HG03175 (cell line): ENCODE results near the gene CLCA1.

ENCODE experiments used
- ATAC-seq: cut with Tn5 transposase; IDR thresholded peaks from one replicate; pipeline ENCODE4 v1.9.1; 2021; ENCODE audit warnings: mild to moderate bottlenecking, moderate library complexity; ENCODE audit not compliant: unreplicated experiment

Gene CLCA1

DNA sequence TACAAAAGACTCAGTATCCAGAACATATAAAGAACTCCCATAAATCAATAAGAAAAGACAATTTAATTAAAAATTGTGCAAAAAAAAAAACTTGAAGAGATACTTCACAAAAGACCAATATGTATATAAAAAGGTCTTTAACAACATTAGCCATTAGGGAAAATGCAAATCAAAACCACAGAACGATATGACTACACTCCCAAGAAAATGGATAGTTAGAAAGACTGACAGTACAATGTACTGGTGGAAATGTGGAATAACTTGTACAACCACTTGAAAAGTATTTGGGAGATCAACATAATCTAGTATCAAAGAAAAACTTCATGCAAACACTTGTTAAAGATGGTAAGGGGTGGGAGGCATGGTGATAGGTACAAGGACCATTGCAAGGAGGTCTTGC, 3.9 kb upstream of the CLCA1 start:
- no peak for ATAC-seq

DNA sequence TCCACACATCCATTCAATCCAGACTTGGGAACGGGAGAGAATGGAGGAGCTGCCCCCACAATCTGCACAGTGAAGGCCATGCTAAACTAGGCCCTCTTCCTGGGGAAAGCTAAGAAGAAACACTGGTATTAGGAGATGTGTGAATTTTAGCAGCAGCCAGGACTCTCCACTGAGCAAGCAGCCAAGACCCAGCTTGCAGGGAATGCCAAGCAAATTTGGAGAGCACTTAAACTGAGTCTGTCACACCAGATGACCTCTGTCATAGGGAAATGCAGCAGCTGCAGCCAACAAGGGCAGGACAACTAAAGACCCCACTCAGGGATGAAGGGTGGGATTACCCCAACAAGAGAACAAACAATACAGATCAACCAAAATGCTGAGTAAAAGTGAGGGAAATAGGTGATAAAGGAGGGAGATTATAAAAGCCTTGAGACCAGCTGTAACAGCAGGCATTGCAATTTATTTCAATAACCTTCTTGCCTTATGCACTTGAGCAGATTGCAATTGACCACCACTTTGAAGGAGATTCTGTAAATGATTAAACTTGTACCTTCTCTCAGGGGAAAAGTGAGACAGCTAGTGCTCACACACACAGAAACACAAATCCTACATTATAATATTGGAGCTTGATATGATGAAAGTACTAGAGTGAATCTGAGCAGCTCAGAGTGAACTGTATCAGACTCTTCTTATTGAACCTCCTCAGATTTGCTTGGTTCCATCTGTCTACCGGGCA, 2.5 kb upstream of the CLCA1 start:
- no peak for ATAC-seq

DNA sequence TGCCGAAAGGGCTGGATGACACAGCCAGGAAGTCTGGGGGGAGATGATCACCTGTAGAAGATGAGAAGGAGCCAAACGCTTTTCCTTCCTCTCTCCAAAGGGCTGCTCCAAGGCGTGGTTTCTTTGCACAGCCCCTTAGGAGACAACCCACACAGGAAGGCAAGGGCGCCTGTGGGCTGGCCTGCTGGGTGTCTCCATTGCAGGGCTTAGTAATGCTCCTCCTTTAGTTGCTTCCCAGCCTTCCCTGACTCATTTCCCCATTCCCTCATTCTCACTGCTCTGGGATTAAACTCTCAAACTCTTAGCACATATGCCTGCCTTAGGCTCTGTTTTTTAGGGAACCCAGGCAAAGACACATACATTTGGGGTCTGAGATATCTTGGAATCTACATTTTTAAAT, 1.7 kb upstream of the CLCA1 start:
- no peak for ATAC-seq

DNA sequence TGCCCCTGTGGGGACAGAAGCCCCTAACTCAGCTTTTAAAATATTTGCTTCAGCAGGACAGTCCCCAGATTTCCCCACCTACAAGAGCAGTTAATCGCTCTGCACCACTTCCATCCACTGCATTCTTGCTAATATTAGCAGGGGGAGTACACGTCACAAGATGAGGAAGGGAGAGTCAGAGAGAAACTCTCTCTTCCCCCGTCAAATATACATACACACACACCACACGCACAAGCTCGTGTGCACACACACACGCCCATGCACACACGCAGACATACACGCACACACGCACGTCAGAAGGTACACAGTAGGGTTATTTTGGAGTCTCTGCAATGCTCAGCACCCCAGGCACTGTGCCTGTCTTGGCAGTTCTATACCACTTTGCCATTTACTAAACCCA, 2.1 kb downstream of the CLCA1 start:
- ATAC-seq, result no peak

DNA sequence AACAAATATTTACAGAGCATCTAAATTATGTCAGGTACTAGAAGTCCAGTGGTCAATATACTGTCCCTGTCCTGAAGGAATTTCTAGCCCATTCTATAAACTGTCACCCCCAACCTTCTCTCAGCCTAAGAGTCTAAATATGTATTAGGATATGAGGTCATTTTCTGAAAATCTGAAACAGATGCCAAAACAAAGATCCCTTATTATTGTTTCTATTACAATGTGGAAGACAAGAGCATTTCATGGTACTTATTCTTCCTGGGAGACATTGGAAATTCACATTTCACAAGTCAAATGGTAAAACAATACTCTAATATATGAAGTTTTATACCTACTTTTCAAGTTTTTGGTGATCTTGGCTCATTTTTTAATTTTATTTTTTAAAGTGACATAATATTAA, 2.6 kb downstream of the CLCA1 start:
- no peak for ATAC-seq

DNA sequence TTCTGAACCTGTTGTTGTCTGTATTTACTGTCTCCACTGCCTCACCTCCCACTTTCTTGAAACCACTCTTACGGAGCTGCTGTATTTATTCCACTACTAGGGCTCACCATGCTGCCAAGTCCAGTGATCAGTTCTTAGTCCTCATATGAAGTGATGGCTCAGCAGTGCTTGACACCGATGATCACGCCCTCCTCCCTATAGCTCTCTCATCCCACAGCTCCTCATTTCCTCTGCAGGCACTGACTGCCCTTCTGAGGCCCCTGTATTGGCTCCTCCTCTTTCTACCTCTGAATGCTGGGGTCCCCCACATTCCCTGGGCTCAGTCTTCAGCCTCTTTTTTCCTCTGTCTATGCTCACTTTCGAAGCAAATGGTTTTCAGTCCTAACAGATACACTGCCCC, 3.4 kb downstream of the CLCA1 start:
- no peak for ATAC-seq

DNA sequence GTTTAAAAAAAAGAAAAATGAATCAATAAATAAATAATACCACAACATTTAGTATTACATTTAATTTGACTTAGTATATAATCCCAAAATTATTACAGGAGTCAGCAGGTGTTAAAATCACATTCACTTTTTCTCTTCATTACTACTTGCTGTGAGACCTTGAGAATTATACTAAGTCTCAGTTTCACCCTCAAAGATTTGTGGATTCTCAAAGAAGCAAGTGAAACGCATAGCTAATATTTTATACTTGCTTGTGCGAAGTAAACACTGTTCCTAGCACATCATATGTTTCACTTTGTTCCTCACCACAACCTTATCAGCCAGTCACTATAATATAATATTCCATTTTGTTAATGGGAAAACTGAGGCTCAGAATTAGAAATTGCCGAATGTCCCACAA, 4.0 kb downstream of the CLCA1 start:
- no peak for ATAC-seq

DNA sequence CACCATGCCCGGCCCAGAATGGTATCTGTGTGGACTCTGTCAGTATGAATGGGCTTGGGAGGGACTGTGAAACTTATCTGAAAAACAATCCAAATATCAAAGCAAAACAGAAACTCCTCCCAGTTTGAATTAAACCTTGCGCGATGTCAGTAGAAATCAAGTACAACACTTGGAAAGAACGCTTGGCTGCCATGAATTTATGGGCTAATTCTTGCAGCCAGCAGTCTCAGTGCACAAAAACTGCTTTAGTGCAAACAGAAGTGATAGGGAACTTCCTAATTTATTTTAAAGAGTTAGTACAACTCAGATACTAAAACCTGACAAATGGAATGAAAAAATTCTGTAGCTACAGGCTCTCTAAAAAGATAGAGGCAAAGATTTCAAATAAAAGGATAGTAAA, 8.5 kb downstream of the CLCA1 start:
- no peak for ATAC-seq

DNA sequence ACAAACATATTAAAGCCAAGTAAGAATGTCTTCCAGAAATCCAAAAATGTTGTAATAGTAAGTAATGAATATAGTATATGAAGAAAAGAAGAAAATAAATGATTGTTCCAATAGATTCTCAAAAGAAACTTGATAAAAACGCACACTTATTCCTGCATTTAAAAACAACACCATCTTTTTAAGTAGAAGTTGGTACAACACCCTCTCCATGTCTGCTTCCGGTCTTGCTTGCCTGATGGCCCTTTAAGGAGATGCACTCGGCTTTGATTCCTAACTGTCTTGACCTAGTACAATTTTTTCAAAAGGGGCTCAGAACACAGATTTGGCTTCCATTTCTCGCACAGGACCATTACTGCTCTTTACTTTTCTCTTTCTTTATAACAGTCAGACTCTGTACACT, 9.0 kb downstream of the CLCA1 start:
- no peak for ATAC-seq

DNA sequence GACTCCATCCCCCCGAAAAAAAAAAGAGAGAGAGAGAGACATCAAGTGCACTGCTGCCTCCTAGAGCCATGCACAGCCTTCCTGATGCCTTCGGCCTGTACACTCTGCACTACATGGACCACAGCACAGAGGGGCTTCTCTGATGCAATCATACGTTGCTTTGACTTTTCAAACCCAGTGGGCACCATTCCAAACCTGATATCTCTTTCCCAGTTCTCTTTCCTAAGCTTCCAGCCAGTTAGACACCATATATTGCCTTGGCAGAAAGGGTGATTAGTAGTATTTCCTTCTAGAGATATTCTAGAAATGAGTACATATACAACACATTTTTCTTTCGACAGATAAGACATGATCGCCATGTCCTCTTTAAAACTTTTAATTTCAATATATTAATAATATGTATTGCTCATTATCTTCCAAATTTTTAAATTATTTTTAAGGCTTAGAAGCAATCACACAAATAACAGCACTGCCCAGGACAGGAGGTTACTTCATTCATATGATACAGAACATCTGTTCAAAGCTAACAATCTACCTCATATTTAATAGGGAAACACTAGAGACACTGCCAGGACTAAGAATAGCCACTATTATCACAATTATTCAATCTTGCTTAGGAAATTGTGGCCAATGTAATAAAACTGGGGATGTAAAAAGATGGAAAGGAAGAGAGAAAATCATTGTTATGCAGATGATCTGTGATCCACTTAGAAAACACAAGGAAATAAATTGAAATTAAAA, 9.9 kb downstream of the CLCA1 start:
- ATAC-seq, result no peak

DNA sequence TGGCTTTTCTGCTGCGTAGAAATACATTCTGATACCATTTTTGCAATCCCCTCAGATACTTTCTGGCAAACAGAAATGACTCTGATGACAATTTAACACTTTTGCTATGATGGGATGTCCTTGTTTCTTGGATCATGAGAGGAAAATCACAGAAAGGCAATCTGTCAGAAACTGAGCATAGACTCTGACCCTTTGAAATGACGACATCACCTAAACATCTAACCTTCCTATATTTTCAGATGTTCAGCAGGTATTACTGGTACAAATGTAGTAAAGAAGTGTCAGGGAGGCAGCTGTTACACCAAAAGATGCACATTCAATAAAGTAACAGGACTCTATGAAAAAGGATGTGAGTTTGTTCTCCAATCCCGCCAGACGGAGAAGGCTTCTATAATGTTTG, 13.2 kb downstream of the CLCA1 start:
- no peak for ATAC-seq

DNA sequence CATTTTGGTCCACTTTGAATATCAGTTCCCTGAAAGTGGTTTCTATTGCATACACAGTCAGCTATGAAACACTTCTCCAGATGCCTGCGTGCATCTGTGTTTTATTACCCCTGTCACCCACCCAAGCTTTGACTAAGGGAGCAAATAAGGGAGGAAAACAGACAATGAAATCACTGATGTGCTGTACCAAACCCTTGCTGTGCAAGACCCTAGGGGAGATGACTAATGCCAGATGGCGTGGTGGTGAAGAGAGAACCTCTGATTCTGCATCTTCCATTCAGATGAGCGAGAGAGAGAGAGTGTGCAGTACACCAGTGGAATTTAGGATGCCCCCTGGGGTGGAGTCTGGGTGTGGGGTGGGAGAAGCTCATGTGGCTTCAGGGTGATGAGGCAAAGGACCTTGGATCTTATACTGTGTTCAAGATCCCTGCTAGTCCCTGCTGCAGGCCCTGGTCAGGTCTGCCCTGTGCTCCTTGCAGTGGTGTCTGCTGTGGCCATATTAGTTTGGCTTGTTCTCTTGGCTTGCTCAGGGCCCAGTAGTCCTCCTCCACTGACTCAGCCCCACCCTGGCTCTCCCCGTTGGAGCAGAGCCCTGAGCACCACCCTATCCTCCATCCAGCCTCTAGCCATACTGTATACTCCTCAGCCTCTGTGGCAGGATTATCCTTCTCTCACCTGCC, 18.5 kb downstream of the CLCA1 start:
- ATAC-seq, result no peak

DNA sequence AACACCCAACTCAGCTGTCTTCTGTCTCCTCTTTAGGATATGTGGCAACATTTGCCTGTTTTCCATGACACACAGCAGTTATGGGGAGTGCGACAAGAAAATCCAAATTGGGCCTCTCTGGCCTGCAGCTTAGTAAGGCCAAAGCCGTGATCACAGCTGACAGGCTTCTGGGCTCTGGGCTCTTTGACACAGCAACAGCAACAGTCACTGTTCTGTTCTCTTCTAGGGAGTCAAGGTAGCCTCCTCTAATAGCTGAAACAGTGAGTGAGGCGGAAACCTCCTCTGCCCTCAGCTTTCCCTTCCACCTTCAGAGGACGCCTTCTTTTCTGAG, 19.0 kb downstream of the CLCA1 start:
- no peak for ATAC-seq

DNA sequence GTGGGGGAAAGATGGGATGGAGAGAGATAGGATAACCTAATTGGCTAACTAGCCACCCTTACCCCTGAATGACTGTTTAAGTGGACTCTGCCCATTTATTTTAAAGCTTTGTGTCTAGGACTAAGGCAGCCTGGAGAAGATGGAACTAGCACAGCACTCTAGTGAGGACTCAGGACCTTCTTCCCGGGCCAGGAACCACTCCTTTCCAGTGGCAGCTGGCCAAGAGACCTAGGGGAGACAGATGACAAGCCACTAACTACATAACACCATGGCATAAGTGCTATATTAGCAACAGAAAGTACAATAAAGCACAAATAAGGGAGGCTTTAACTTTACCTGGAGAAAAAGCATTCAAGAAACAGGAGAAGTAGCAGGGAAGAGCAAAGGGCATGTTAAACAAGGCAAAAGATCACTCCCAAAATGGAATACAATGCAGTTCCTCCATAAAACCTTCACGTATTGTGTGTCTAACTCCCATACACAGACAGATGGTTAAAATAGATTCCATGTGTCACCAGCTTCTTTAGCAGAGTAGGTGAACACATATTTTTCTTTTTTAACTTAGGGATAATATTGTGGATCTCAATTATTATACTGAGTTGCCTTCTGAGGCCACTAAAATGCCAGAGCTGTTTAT, 20.6 kb downstream of the CLCA1 start:
- no peak for ATAC-seq

DNA sequence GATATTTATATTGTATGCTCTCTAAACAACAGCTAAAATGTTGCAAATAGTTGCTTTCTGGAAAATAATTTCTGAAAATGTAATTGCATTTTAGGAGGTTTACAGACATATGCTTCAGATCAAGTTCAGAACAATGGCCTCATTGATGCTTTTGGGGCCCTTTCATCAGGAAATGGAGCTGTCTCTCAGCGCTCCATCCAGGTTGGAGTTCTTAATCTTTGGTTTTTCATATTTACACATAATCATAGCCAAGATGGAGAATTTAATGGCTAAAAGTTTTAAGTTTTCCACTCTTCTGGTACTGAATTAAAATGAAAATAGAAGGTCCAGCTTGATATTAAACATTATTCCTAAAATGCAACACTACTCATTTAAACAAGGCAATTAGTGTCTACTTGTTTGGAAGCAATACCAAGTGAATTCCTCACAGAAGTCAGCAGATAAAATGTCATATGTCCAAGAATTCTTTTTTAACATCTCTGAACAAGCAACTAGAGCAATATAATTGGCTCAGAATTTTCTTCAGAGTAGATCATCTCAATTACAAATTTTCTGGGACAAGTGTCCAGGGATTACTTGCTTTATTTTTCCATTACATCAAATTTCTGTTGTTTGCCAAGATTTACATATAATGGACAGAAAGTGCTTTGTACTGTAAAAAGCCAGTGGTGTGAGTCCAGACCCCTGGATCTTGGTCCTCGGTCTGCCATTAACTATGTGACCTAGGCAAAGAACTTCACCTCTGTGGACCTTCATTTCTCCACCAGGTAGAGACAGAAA, 22.6 kb downstream of the CLCA1 start:
- no peak for ATAC-seq

DNA sequence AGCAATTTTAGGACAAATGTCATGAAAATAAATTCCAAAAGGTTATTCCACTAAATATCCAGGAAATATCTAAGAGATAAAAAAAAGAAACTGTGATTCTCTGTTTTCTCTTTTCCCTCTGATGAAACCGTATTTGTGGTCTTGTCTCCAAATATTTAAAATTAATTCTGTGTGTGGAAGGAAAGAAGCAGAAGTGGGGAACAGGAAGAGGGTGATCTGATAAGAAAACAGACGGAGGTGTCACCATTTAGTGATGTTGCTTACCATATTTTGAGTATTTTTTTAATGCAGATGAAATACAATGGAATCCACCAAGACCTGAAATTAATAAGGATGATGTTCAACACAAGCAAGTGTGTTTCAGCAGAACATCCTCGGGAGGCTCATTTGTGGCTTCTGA, 29.6 kb downstream of the CLCA1 start:
- ATAC-seq, result no peak

DNA sequence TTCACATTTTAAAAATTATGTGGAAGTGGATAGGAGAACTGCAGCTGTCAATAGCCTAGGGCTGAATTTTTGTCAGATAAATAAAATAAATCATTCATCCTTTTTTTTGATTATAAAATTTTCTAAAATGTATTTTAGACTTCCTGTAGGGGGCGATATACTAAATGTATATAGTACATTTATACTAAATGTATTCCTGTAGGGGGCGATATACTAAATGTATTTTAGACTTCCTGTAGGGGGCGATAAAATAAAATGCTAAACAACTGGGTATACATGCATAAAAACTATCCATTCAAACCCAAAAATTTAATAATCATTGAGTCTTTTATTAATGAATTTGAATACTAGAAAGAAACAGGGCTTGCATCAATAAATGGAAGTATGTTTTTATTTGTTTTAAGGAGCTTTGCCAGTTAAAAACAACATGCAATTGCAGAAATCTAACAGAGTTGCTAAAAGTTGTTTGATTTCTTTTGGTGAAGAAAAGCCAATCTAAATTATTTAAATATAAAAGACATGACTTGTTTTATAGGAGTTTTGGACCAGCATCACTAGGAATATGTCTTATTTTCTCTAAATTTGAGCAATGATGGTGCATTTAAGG, 31.4 kb downstream of the CLCA1 start:
- peak; percentile 57 for ATAC-seq

DNA sequence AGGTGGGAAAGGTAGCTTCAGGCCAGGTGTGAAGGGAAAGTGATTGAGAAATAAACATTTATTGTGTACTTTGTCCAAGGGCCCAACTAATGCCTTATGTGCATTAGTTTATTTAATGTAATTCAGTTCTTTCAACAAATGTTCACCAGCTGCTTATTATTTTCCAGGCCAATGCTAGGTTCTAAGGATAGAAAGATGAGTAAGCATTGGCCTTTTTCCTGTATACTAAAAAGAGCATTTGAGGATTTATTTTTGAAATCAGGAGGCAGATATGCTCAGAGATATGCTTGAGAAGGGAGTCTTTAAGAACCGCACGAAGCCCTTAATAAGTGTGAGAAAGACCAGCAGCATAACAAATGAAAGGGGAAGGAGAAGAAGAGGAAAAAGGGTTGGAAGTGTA, 32.0 kb downstream of the CLCA1 start:
- ATAC-seq, result no peak

DNA sequence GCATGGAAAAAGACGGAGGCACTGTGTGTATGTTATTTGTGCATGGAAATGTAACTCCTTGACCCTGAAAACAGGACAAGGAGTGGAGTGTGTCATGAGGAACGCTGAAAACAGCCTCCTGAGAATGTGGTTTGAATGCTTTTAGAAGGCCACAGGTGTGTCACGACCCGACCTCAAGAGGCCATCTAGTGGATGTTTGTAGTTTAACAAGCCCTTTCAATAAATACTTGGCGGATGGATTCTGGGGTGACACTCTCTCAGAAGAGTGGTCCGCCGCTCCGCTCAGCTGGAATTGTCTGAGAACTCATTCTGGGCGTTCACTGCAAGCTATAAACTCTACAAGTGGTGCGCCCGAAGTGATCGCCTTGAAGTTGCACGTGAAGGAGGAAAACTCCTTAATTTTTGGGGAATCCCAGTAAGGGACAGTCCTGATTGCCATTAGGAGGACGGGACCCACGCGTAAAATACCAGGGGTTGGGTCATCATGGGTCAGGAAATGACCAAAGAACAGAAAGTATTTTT, 33.5 kb downstream of the CLCA1 start:
- ATAC-seq, result peak; percentile 80

DNA sequence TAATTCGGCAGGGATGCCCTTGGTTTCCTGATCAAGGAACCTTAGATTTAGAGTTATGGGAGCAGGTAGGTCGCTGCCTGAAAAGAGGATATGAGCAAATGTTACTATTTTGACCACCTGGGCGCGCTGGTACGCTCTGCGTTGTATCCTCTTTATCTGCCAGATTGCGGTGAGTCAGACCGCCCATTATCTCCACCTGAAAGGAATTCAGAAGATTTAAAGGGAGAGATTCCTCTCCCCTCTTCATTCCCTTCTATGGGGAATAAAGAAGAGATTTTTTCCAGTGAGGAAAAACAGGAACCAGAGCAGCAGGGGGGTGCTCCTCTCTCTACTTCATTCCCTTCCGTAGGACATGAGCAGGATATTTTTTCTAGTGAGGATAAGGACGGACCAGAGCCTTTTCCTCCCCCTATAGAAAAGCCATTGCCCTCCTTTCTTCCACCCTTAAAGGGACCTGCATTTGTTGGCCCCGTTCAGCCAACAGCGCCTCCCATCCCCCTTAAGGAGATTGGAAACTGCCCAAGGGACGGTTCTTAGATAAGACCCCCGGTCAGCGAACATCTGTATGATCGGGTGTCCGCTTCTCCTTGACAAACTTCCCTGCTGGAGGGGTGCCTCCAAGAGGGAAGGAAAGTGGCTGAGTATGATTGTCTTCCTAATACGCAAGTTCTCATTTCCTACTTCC, 34.1 kb downstream of the CLCA1 start:
- no peak for ATAC-seq
